SIG-M5 (cell line): Measurements from ENCODE around the gene ABCF2.

Source experiments
- DNase-seq: peaks from one replicate; lab custom pipeline; 2025; lab: John Stamatoyannopoulos, UW

Gene ABCF2

DNA sequence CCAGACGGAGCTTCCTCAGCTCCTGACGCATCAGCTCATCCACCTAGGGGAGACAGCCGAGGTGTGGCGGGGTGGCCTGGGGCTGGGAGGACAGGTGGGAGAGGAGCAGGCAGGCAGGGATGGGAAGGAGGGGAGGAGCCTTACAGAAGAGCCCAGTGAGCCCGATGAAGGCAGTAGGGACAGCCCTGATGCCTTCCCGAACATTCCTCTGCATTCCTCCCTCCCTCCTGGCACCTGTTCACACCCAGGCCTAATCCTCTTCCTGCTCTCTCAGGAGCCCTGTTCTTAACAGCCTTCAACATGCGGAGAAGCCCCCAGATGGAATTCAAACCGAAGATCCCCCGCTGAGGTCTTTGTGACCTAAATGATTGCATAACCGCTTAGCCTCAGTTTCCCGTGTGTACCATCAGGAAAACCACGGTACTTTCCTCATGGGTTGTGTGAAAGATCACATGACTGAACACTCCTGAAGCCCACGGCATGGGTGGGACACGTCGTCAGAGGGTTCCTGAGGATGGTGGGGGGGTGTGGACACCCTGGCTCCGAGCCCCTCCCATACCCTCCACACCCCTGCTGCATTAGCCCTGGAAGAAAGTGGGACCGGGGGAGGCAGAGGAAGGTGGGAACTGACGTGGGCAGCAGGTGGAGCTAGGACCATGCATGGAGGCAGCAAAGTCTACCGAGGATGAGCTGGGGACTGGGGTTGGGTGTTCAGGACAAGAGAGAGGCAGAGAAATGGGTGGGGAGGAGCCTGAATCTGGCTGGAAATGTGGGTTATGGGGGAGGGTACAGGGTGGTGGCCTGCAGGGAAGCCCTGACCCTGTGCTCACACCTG lies 31.2 kb downstream of the ABCF2 start:
- no peak for DNase-seq

DNA sequence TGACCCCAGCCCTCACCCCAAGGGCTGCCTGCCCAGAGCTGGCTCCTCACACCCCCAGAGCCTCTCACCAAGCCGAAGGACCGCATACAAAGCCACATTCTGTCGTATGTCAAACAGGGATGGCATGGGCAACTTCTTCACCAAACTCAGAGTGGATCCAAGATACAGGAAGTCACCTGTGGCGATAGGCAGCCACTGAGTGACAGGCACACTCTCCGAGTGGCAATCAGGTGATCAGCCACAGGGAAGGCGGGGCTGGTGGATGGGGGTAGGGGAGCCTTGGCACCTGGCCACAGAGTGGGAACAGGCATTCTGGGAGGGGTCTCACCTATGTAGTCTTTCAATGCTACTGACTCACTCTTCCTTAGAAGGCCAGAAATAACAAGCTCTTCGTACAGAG lies 32.8 kb downstream of the ABCF2 start:
- DNase-seq: no peak

DNA sequence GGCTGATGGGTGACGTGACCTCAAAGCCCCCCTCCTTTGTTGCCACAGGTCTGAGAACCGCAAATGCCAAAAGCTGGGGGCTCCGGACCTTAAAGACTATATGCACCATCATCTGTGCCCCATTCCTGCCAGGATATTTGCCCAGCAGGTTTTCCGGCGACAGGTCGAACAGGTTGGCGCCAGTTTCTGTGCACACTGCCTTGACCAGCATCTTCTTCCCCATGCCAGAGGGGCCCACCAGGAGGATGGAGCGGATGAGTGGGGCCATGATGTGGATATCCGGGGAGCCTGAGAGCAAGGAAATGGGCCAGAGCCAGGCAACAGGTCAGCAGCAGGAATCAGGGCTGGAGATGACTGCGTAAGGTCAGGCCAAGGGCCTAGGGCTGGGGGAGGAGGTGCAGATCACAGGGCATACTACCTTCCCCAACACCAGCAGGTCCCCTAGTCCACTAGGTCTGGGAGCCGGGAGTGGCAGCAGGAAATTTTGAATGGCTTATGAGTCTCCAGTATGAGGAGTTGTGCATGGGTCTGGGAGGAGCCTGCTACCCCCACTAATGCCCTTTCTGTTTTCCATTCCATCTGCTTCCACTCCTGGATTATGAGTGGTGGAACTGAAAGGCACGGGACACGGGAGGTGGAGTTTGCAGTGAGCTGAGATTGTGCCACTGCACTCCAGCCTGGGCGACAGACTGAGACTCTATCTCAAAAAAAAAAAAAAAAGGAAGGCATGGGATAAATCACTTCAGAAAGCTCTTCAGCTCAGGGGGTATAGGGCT lies 33.6 kb downstream of the ABCF2 start:
- no peak for DNase-seq

DNA sequence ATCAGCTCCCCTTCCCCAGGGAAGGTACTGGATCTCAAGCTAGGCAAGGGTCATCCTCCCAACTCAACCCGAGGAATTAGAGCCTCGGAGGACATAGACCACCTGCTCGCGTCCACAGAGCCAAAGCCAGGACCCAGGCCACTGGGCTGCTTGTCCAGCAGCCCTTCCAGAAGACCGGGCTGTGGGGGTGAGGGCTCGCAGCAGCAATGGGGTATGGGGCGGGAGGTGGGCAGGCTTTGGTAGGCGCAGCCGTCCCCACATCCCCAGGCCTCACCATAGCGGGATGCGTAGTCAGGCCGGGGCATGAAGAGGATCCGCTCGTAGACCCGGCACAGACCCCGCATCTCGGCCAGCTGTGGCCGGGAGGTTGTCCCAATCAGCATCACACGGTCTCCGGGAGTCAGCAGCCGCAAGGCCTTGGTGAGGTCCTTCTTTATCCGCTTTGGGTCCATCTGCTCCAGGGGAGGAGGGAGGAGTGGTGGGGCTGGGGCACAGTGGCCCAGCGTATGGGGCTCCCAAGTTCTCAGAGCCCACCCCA lies 34.9 kb downstream of the ABCF2 start:
- DNase-seq: no peak

DNA sequence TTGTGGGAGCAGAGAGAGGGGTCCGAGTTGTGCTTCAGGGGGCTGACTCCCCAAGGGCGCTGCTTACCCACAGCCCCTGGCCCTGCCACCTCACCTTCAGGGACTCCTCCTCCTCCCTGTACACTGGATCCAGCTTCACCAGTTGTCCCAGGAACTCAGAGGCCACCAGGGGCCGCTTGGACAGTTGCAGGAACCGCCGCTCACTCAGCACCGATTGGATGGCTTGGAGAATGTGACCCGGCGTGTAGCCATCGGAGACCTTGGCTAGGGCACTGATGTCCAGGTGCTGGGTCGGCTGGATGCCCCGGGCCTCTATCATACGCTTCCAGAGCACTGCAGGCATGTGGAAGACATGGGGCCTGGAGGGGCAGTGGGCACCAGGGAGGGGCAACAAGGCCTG lies 35.5 kb downstream of the ABCF2 start:
- DNase-seq: no peak

DNA sequence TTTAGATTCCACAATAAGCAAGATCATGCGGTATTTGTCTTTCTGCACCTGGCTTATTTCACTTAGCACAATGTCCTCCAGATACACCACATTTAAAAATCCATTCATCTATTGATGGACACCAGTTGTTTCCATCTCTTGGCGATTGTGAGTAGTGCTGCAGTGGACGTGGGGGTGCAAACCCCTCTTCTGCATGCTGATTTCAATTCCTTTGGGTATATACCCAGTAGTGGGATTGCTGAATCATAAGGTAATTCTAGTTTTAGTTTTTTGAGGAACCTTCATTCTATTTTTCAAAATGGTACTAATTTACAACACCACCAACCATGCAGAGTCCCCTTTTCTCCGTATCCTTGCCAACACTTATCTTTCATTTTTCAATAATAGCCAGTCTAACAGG lies 38.0 kb downstream of the ABCF2 start:
- no peak for DNase-seq

DNA sequence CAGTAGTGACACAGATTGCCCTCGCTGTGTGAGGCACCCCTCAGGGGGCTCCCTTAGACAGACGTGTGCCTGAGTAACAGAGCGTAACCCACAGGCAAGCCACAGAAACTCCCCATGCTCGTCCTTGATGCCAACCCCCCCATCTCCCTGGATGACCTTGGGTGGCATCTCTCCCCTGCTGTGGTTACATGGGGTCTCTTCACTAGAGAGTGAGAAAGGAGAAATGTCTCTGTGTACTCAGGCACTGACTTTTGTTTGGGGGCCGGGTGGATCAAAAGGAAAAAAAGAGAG lies 38.8 kb downstream of the ABCF2 start:
- DNase-seq: no peak

DNA sequence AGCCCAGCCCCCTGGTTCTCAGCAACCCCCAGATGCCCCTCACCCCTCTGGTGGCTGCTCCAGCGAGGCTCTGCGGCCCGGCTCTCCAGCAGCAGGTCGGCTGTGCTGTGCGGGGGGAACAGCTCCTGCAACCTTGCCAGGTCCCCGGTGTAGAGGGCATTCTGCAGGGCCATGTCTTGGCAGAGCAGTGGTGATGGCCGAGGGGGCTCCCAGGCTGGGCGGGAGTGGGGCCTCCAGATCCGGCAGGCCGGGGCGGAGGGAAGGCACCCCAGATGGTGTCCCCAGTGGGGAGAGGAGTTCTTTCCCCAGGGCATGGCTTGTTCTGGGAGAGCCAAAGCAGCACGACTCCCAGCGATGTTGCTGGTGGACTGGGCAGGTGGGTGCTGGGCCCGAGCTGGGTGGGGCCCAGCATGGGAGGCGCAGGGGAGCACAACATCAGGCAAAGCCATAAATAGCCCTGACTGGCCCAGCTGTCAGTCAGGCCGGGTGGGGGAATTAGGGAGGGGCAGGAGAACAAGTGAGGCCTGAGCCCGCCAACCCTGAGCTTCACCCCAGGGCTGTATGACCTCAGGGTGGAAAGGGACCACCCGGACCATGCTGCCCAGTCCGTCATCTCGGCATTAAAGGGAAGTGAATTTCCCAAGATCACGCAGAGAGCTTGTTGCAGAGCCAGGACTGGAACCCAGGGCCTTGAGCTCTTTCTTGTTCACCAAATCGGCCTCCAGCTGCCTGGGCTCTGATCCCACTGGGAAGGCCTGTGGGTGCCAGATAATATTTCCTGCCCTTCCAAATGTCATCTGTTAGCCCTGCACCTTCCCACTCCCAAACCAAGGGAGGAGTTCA lies 39.4 kb downstream of the ABCF2 start:
- DNase-seq: no peak

DNA sequence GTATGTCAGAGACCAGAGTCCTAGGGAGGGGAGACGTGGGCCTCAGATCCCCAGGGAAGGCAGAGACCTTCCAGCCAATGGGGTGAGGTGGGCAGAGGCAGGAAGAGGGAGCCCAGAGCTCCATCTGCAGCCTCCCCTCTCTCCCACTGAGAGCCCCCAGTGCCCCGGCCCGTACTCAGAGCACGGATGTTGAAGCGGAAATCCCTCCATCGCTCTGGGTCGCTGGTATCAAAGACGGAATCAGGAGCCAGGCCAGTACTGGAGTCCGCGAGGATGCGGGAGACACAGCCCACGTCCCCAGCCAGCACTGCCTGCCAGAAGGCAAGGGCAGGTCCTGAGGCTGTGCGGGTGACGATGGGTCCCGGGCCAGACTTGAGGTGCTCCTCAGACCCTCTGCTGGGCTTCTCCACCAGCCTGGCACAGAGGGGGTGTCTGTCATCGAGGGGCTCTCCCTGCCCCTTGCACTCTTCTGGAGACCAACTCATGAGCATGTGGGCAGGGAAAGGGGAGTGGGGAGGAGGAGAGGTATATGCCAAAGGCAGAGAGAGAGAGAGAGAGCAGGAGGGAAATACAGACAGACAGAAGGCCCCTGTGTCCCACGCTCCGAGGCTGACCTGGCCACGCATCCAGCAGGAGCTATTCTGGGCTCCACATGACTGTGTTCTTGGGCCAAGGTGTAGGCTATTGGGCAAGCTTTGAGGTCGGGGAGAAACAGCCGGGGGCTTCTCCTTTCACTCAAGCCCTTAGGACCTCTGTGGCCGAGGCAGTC lies 40.2 kb downstream of the ABCF2 start, which contains the start of gene ASB10:
TSS of gene ASB10 (minus strand) at position 611 of the 769 bp plus-strand sequence. CDS start at position 491, 120 bp downstream.
- no peak for DNase-seq

DNA sequence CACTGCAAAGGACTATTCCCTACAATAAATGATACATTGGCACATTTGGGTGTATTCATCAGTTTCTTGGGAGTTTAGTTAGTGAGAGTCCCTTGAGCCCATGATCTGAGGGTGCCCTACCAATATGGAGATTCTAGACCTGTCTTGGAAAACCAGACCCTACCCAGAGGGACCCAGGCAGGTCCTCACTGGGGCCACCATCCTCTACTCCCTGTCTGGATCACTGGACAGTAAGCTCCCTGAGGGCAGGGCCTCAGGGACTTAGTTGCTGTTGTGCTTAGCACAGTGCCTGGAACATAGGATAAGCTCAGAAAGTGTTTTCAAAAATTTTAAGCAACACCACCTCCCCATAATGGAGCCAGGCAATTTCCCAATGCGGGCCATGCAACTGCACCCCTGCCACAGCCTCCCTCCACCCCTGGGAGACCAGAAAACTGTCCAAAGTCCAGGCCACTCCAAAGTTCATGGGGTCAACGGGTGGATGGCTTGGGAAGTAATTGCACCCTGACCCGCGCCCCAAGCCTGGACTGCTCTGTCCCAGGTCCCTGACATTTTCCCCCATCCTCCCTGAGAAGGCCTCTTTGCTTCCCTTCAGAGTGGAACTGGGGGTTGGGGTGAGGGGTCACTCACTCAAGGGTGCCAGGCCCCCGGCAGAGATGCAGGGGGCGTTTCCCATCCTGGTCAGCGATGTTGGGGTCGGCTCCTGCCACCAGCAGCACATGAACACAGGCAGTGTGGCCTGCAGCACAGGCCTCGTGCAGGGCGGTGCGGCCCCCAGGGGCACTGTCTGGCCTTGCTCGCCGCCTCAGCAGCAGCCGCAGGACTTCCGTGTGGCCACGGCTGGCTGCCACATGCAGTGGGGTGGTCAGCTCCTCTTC lies 41.0 kb downstream of the ABCF2 start:
- no peak for DNase-seq

DNA sequence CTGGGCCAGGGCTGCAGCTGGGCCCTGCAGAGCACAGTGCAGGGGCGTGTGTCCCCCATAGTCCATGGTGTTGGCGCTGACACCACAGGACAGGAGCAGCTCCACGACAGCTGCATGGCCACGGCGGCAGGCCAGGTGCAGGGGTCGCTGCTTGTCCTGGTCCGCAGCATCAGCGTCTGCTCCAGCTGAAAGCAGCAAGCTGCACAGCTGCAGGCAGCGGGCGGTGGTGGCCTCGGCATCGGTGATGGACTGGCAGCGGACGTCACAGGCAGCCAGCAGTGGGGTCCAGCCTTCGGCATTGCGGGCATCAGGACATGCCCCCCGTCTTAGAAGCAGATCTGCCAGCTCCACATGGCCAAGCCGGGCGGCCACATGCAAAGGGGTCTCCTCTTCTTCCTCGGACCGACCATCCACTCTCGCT lies 46.0 kb downstream of the ABCF2 start:
- DNase-seq: no peak

DNA sequence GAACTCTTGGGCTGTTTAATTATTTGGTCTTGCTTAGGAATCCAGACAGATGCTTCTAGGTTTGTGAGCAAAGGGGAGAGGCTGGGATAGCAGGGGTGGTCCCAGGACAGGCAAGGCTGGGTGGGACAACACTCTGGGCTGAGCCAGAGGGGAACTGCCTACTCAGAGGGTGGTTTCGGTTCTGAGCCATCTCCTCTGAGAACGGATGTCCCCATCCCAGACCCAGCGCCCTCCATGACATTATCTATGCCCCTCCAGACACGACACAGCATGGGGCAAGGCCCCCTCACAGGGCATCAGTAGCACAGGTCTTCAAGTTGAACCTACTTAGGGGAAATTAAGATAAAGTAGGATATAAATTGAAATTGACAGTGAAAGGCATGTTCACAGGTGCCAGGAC lies 47.1 kb downstream of the ABCF2 start:
- DNase-seq: no peak

DNA sequence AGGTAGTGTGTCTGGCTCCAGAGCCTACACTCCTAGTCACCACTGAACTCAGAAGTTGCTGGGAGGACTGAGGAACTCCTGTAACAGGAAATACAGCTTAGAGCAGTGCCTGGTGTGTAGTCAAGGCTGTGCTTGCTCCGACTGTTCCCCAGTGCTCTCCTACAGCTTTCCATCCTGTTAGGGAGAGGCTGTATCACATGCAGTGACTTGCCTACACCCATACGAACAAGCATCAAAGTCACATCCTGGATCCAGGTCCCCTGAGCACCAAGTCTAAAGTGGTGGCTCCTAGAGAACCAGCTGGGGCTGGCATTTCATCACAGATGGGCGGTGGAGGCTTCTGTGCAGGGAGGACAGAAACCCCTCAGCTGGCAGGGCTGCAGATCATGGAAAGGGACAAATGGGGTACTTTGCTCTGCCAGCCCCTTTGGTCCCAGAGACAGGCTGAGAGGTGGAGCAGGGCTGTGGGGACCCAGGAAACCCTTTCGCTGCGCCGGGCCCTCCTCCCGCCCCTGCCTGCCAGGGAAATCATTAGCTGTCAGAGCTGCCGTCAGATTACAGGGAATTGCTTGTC lies 47.6 kb downstream of the ABCF2 start:
- no peak for DNase-seq

DNA sequence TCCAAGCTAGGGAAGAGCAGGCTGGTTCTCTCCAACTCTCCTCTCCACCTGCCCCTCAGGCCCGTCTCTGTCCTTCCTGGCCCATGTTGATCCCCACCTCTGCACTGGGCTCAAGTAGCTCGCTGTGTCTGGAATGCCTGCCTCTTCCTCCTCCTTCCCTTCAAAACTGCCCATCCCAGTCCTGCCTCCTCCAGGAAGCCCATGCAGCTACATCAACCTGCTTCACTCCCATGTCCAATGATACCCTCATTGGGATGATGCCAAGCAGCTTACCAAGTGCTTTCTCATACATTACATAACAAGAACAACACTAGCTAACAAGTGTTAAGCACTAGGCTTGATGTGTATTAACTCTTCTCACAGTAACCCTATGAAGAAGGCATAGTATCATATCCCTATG lies 48.2 kb downstream of the ABCF2 start:
- no peak for DNase-seq

DNA sequence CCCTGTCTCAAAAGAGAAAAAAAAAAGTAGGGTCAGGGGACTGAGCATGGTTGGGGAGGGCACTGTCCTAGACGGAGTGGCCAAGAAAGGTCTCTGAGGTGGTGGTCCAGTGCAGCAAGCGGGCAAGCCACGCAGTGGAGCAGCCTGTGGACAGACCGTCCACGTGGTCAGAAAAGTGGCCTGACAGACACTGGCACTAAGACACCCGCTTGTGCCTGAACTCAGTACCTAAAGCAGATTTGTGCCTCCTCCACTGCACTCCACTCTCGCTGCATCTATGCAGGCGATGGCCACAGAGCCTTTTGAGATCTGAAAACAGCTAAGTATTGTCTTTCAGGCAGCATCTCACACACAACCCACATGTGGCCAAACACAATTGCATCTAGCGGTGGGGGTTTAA lies 48.8 kb downstream of the ABCF2 start:
- no peak for DNase-seq

DNA sequence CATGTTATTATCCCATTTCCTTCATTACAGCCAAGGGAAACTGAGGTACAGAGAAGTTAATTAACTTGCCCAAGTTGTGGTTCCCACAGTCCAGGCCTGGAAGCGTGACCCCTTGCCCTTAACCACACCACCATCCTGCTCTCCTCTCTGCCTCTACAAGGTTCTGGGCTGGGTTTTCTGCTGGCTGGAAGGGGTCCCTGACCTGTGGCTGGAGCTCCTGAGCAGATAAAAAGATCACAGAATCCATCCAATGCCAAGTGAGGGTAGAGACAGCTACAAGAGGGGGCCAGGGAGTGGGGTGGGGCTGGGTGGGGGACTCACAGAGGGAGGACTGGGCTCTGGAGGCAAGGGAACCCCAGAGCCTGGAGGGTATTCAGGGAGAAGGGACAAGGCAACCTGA lies 49.7 kb downstream of the ABCF2 start:
- no peak for DNase-seq

DNA sequence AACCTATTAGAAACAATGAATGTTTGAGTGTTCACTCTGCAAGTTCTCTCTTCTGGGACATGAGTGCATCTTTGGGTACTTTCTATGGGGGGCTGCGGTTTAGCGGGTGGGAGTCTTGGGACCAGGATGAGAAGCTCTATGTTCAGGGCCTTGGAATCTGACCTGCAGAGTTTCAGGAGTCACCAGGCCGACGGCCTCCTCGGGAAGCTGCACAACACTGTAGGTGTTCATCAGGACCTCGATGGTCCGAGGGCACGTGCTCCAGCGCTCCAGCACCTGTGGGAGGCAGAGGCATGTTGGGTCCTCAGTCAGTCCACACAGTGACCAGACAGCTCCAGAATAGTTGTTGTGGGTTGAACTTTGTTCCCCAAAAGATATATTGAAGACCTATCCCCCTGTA lies 50.6 kb downstream of the ABCF2 start:
- no peak for DNase-seq

DNA sequence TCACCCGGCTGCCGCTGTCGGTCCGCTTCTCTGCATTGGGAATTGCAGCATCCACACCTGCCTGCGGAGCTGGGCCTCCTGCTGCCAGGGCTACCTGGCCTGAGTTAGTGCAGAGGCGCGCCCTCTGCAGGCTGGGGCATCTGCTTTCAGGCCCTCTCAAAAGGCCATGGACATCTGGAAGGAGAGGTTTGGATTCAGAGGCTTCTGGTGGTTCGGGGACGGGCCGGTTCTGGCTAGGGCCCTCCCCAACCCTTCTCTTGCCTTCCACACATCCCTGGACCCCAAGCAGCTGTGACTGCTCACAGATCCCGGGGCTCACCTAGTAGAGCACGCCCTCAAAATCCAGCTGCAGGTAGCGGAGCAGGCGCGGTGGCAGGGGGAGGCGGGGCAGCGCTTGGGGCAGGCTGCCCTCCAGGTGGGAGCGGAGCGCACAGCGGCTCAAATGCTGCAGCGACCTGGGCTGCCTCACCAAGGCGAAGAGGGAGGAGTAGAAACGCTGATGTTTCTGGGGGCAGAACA lies 51.2 kb downstream of the ABCF2 start:
- no peak for DNase-seq

DNA sequence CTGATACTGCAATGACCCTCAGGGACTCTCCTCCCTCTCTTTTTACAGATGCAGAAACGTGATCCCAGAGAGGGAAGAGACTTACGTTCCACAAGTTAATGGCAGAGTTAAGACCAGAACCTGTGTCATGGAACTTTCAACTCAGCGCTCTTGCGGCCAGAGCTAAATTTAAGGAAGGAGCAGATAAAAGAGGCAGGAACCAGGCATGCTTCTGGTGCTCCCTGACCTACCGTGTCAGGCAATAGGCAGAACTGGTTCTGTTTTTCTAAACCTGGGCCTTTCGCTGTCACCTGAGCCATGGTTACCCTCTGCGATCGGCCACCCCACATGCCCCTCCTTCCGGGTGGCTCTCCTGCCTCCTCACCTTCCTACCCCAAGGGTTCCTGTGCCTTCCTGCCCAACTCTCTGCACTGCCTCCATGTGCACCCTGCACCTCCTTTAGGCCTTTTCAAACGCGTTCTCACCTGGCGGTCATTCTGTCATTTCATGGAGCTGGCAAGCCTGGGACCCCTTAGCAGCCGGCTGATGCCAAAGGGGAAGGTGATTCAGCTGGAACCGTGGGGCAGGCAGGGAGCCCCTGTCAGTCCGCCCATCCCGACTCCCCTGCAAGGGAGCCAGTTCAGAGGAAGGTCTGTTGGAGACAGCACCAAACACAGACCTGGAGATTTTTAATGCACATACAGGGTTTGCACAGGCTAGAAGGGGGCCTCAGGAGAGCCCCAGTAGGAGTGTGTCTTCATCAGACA lies 51.8 kb downstream of the ABCF2 start:
- no peak for DNase-seq
